HG03571 (cell line): ENCODE data around the gene PTPN11.
A peak's percentile ranks its signal among the peaks of the same experiment; 100 is the strongest.
"Not testable (repeated sequence)": the region's sequence is repeated elsewhere in the genome, so short reads cannot be mapped to it uniquely, and the experiment has no call there.

Source experiments
- ATAC-seq: cut with Tn5 transposase; IDR thresholded peaks from one replicate; pipeline ENCODE4 v1.9.1; 2021; ENCODE audit not compliant: unreplicated experiment

The PTPN11 gene

DNA sequence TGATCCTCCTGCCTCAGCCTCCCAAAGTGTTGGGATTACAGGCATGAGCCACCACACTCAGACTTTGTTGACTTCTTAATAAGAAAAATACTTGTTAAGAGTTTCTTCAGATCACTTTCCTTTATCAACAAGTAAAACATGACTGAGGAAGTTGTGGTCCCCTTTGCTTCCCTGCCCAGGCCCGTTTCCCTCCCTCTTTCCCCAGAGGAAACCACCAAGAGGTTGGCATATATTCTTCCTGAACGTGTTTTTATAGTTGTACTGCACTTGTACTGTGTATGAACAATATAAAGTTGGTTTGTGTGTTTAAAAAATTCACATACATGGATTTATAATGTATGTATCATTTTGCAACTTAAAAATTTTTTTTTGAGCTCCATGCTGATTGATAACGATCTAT lies 28.4 kb downstream of the PTPN11 start:
- ATAC-seq: no peak

- ATAC-seq: not testable (repeated sequence)
Measured at GRCh38 chr12:112448165-112448564, 29.4 kb downstream of the PTPN11 start.

DNA sequence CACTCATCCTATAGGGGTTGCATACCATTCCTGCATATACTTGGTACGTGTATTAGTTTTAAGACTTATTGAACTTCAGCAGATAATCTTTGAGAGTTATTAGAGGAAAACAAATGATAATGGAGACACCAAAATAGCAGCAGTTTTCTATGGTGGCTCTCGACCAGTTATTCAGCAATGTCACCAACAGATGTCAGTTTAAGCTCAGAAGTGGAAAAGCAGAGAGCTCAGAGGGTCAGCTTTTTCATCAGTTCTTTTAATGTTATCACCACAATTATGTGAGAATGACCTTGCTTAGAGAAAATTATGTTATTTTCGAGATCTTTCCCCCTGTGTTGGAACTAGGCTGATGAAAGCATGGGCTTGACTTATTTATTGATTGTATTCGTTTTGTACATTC lies 32.0 kb downstream of the PTPN11 start:
- no peak for ATAC-seq

GRCh38 chr12:112456029-112456428 lies 37.3 kb downstream of the PTPN11 start:
- no peak for ATAC-seq

DNA sequence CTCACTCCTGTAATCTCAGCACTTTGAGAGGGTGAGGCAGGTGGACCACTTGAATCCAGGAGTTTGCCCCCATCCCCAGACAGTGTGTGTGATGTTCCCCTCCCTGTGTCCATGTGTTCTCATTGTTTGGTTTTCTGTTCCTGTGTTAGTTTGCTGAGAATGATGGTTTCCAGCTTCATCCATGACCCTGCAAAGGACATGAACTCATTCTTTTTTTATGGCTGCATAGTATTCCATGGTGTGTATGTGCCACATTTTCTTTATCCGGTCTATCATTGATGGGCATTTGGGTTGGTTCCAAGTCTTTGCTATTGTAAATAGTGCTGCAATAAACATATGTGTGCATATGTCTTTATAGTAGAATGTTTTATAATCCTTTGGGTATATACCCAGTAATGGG lies 38.4 kb downstream of the PTPN11 start:
- not testable (repeated sequence) for ATAC-seq

- ATAC-seq: no peak
Measured at GRCh38 chr12:112458330-112458729, 39.6 kb downstream of the PTPN11 start.

- ATAC-seq: no peak
Measured at GRCh38 chr12:112458751-112459150, 40.0 kb downstream of the PTPN11 start.

DNA sequence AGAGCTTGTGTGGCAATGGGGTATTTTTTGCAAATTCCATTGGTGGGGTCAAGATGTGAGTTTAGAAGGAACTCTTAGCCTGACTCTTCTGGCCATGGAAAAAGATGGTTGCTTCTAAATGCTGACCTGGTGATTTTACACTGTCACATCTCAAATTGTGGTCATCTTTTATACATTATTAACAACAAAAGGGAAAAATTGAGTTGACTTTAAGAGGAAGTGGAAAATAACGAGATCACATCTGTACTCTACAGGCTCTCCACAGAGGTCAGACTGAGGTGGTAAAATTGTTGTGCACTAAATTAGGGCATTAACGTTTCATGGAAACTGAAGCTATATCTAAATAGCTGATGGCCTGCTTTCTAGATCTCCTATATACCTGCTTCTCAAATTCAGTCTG lies 44.7 kb downstream of the PTPN11 start:
- ATAC-seq: no peak

DNA sequence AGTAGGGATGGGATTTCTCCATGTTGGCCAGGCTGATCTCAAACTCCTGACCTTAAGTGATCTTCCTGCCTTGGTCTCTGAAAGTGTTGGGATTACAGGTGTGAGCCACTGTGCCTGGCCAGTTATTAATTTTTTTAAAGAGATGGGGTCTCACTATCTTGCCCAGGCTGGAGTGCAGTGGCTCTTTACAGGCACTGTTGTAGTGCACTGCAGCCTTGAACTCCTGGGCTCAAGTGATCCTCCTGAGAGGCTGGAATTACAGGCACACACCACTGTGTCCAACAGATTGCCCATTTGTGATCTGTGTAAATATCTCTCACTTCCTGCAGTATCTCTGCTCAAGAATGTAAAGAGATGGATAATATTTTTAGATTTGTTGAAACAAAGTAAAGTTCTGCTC lies 45.9 kb downstream of the PTPN11 start:
- ATAC-seq: no peak

- no peak for ATAC-seq
Measured at GRCh38 chr12:112466011-112466422, 47.3 kb downstream of the PTPN11 start.

DNA sequence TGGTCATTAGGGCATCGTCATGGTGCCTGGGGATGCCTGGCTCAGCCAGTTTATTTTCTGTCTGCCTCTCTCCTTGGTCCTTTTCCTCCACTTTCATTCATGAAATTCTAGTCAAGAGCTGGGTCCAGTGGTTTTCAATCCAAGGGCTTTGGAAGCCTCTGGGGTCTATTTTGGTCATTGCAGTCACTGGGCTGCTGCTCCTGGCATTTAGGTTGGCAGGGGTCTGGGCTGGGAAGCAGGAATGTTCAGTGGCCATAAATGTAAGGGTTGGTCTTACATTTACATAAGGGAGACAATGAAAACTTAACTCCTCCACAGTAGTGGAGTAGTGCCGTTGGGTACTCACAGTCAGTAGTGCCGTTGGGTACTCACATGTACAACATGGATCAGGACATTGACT lies 48.1 kb downstream of the PTPN11 start:
- ATAC-seq: no peak

DNA sequence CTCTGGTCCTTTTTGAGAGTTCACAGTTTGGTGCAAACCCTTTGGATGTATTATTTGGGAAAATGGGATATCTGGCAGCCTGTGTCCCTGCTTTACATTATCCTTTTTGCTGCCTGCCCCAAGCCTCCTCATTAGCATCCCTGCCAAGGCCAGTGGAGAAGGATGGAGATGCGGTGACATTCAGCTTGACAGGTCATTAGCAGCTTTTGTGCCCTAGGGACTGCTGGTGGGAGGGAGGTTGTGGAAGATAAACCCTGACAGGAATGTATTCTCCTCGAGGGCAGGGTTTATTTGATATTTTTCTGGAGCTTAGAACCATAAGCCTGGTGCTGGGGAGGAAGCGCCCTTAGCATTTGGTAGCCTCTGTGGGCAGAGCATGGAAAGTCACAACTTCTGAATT lies 49.3 kb downstream of the PTPN11 start:
- no peak for ATAC-seq

- ATAC-seq: no peak
Measured at GRCh38 chr12:112473056-112473455, 54.3 kb downstream of the PTPN11 start.

GRCh38 chr12:112479413-112479812 lies 60.7 kb downstream of the PTPN11 start:
- no peak for ATAC-seq

DNA sequence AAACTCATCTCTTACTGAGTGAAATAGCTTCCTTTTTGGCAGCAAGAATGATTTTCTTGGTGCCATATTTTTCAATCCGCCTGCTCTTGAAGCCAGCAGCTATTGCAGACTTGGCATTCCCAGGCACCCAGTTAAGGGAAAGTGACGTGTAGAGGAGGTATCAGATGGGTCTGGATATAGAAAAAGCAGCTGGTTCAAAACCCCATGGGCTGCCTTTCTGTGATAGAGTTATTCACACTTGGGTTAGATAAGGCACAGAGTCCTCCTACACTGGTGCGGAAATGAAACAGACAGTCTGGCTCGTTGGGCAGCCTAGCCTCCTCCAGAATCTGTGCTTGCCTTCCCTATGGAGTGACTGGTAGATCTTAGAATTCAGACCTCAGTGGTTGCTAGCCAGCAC lies 62.2 kb downstream of the PTPN11 start:
- ATAC-seq: no peak

GRCh38 chr12:112482733-112483132 lies 64.0 kb downstream of the PTPN11 start:
- no peak for ATAC-seq

DNA sequence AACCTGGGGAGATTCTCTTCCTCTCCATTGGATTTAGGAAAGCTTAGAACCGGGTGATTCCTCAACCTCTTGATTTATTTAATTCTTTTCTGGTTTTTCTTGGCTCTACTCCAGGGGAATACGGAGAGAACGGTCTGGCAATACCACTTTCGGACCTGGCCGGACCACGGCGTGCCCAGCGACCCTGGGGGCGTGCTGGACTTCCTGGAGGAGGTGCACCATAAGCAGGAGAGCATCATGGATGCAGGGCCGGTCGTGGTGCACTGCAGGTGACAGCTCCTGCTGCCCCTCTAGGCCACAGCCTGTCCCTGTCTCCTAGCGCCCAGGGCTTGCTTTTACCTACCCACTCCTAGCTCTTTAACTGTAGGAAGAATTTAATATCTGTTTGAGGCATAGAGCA lies 67.6 kb downstream of the PTPN11 start:
- ATAC-seq: no peak

DNA sequence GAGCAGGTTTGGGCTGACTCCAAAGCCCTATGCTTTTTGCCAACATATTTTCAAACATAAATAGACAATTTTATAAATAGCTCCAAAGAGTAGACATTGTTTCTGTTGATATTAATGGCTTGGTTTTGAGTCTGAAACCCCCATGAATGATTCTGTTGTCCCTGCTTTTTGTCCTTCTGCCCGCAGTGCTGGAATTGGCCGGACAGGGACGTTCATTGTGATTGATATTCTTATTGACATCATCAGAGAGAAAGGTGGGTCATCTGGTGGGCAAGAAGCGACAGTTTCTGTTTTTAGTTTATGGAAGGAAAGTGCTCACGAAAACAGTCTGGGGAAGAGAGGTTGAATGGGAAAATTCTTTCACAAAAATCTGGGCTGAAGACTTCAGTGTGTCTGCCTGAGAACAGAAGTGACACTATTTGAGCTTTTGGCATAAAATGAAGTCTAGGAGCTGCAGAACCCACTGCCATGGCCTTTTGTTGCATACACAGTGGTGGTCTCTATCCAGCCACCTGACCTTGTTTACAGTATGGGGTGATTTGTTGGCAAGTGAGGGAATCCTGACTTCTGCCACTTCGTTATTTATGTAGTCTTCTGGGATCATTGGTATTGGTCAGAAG lies 69.6 kb downstream of the PTPN11 start:
- no peak for ATAC-seq

DNA sequence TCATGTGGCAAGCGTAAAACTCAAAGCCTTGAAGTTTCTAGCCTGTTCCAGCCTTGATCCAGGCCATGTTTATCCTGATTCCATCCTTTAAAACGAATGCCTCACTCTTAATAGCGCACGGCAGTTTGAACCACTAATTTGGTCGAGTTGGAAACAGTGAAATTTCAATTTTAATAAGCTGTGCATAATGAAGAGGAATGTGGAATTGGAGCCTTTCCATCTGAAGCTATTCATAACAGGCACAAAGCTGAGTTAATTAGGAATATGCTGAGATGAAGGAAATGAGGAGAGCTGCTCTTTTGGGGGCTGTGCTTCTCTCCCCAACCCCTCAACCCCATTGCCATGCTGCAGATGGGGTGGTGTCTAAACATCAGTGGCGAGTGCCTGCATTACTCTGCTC lies 70.7 kb downstream of the PTPN11 start:
- no peak for ATAC-seq

DNA sequence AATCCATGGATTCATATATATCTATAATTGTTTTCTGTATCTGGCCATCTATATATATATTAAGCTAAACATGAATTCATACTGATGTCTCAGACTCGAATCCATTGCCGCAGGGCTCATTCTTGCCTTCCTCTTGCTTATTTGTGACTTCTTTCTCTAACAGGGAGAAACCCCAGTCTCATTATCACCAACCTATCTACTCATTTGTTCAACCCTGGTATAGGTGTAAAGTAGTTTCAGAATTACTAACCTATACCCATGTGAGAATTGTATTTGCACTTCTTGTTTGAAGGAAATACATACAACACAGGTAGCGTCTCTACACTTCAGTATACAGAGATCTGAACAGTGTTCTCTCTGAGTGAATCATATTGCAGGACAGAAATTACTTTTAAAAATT lies 77.7 kb downstream of the PTPN11 start:
- peak; percentile 78 for ATAC-seq

GRCh38 chr12:112498580-112498979 lies 79.8 kb downstream of the PTPN11 start:
- ATAC-seq: no peak

DNA sequence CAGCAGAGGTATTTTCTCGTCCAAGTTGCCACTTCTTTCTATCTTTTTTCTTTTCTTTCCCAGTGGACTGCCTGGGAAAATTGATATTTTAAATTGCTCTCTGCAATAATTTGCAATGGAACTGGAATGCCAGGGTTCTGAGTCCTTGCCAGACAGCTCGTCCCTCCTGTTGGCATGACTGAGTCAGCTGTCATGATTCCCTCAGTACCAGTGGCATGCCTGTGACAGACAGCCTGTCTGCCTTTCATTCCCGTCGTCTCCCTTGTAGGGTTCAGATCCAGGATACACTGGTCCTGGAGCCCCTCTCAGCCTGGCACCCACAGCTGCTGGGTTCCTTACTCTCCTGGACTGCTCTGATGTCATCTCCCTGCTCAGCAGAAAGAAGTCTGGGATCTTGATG lies 84.8 kb downstream of the PTPN11 start:
- no peak for ATAC-seq

DNA sequence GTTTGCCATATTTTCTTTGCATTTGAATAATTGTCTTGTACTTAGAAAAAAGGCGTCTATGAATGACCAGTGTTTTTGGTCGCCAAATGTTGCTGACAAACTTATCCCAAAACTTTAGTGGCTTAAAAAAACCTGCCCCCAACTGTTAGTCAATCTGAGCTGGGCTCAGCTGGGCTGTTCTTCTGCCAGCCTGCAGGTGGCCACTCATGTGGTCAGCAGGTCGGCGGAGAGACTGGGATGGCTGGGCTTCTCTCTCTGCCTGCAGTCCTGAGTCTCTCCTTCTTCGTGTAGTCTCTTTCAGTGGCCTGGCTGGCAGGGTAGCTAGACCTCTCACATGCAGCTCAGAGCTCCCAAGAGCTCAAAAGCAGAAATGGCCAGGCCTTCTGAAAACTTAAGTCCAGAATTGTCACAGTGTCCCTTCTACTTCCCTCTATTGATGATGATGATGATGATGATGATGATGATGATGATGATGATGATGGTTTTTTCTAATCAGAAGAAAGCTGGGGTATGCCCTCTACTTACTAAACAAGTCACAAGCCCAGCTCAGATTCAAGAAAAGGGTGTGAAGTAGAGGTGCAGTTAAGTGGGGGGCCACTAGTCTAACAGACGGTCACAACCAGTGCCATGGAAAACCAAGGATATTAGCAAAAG lies 87.9 kb downstream of the PTPN11 start:
- no peak for ATAC-seq
